Mesendoderm (in vitro differentiated cells): ENCODE measurements around the gene UNC93A.
A peak's percentile ranks its signal among the peaks of the same experiment; 100 is the strongest.

Experiments used
- DNase-seq: peaks from one replicate; pipeline ENCODE4 v3.0.0; 2013
- H2AK5ac ChIP-seq: 2 replicates; pipeline ENCODE4 v1.6.1; 2013; ENCODE audit warnings: low read length, inconsistent platforms
- H2BK120ac ChIP-seq: 2 replicates; pipeline ENCODE4 v1.6.1; 2013; ENCODE audit warnings: low read depth, mild to moderate bottlenecking, low read length, moderate library complexity, mixed read lengths
- H2BK15ac ChIP-seq: replicated peaks from 2 replicates; pipeline ENCODE4 v1.6.1; 2013; ENCODE audit warnings: low read depth, mild to moderate bottlenecking, moderate library complexity
- H2BK5ac ChIP-seq: 2 replicates; pipeline ENCODE4 v1.6.1; 2013; ENCODE audit warnings: low read length, inconsistent platforms
- H3K18ac ChIP-seq: 2 replicates; pipeline ENCODE4 v1.6.1; 2013; ENCODE audit warnings: mild to moderate bottlenecking, low read length, mixed read lengths
- H3K23ac ChIP-seq: one replicate; pipeline ENCODE4 v1.6.1; 2013; ENCODE audit warnings: low read length
- H3K27ac ChIP-seq: 2 replicates; pipeline ENCODE4 v1.5.1; 2013; ENCODE audit warnings: low read depth, mild to moderate bottlenecking, inconsistent platforms, low read length, moderate library complexity
- H3K27me3 ChIP-seq: 2 replicates; pipeline ENCODE4 v1.6.1; 2013; ENCODE audit warnings: low read length, control low read depth, mild to moderate bottlenecking, inconsistent platforms; ENCODE audit not compliant: insufficient read depth, poor library complexity
- H3K36me3 ChIP-seq: 2 replicates; pipeline ENCODE4 v1.6.1; 2013; ENCODE audit warnings: low read length, inconsistent platforms; ENCODE audit not compliant: control insufficient read depth, insufficient read depth
- H3K4ac ChIP-seq: one replicate; pipeline ENCODE4 v1.6.1; 2013; ENCODE audit warnings: low read depth, mild to moderate bottlenecking, low read length, moderate library complexity
- H3K4me1 ChIP-seq: 2 replicates; pipeline ENCODE4 v1.6.1; 2013; ENCODE audit warnings: low read depth, low read length, inconsistent platforms; ENCODE audit not compliant: control insufficient read depth
- H3K4me2 ChIP-seq: 2 replicates; pipeline ENCODE4 v1.6.1; 2013; ENCODE audit warnings: low read length
- H3K4me3 ChIP-seq: 2 replicates; pipeline ENCODE4 v1.5.1; 2013; ENCODE audit warnings: mild to moderate bottlenecking, low read length
- H3K56ac ChIP-seq: one replicate; pipeline ENCODE4 v1.6.1; 2013; ENCODE audit warnings: low read length
- H3K79me1 ChIP-seq: 2 replicates; pipeline ENCODE4 v1.6.1; 2013; ENCODE audit warnings: low read length, inconsistent platforms
- H3K79me2 ChIP-seq: 2 replicates; pipeline ENCODE4 v1.6.1; 2013; ENCODE audit warnings: mild to moderate bottlenecking, low read length; ENCODE audit not compliant: control insufficient read depth, insufficient read depth
- H3K9ac ChIP-seq: 2 replicates; pipeline ENCODE4 v1.6.1; 2013; ENCODE audit warnings: low read length, inconsistent platforms
- H4K5ac ChIP-seq: one replicate; pipeline ENCODE4 v1.6.1; 2013; ENCODE audit warnings: low read length
- H4K8ac ChIP-seq: one replicate; pipeline ENCODE4 v1.6.1; 2013; ENCODE audit warnings: low read depth, mild to moderate bottlenecking, control low read depth, low read length, moderate library complexity
- WGBS: extraction: QIAGEN DNeasy Blood & Tissue Kit; methylation state at CpG from one replicate; pipeline ENCODE4 v1.1.7; 2013; ENCODE audit warnings: low lambda C conversion rate, missing lambda C conversion rate; ENCODE audit not compliant: insufficient coverage; ENCODE audit errors: extremely low coverage; 5-methylcytosine and 5-hydroxymethylcytosine counted together

Gene UNC93A

DNA sequence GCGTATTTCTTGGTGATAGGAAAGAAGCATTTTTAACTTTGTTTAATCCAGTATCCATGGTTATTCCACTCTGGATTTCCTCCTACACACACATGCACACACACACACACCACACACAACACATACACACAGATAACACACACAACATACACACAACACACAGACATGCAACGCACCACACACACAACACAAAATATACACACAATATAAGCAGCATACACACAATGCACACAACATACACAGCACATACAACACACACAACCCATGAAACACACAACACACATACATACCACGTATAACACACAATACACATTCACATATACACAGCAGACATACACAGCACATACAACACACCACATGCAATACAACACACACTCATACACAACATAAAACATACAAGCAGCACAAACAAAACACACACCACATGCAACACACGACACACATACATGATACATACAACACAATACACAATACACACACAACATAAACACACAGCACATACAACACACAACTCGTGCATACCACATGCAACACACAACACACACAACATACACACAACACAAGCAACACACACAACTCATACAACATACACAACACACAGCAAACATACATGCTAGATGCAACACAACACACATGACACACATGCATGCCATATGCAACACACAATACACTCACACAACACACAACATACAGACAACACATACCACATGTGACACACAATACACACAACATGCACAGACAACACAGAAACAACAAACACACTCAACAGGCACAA, 46.7 kb downstream of the UNC93A start:
- H4K8ac ChIP-seq, result no peak overlapping the region
- H3K4me3 ChIP-seq, result no peak overlapping the region
- no peaks in the 10 kb centered on the region for H3K79me1 ChIP-seq
- H3K56ac ChIP-seq, result no peak overlapping the region
- no peak overlapping the region for H3K23ac ChIP-seq
- H2AK5ac ChIP-seq, result no peak overlapping the region
- H3K27ac ChIP-seq, result no peak overlapping the region
- DNase-seq, result no peak
- no peak overlapping the region for H2BK120ac ChIP-seq
- no peak overlapping the region for H3K4ac ChIP-seq
- H3K27me3 ChIP-seq, result no peaks in the 10 kb centered on the region
- H4K5ac ChIP-seq, result no peak overlapping the region
- H2BK5ac ChIP-seq, result no peak overlapping the region
- H3K79me2 ChIP-seq, result no peaks in the 10 kb centered on the region
- H3K4me2 ChIP-seq, result no peak overlapping the region
- H3K9ac ChIP-seq, result no peak overlapping the region
- no peaks in the 10 kb centered on the region for H3K36me3 ChIP-seq
- H3K18ac ChIP-seq, result no peak overlapping the region
- no peaks in the 10 kb centered on the region for H3K4me1 ChIP-seq
- WGBS, result 100% methylated on average over 2 of the region's 5 CpGs
- no peak overlapping the region for H2BK15ac ChIP-seq

DNA sequence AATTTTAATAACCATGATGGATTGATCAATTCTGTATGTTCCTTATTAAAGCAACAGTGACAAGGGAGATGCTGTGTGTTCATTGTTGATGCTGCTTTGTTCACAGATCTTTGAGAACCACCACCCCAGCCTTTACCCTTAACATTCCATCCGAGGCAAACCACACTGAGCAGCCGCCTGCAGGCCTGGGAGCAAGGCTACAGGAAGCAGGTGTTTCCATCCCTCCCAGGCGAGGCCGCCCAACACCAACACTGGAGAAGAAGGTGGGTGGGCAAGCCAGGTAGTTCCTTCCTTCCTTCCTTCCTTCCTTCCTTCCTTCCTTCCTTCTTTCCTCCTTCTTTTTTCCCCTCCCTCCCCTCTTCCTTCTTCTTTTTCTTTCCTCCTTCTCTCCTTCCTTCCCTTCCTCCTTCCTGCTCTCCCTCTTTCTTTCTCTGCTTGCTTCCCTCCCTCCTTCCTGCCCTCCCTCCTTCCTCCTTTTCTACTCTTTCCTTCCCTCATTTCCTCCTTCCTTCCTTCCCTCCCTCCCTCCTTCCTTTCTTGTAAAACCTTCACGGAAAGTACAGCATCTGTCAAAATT, 47.5 kb downstream of the UNC93A start:
- no peak overlapping the region for H3K9ac ChIP-seq
- no peak overlapping the region for H3K4me2 ChIP-seq
- H3K4me1 ChIP-seq, result no peaks in the 10 kb centered on the region
- H3K18ac ChIP-seq, result no peak overlapping the region
- H3K36me3 ChIP-seq, result no peaks in the 10 kb centered on the region
- H2AK5ac ChIP-seq, result no peak overlapping the region
- H3K27me3 ChIP-seq, result no peaks in the 10 kb centered on the region
- no peak overlapping the region for H2BK15ac ChIP-seq
- H3K4ac ChIP-seq, result no peak overlapping the region
- no peak overlapping the region for H3K23ac ChIP-seq
- H3K27ac ChIP-seq, result no peak overlapping the region
- no peak for DNase-seq
- no CpG with 5 or more reads among the region's 5 CpGs for WGBS
- no peak overlapping the region for H3K4me3 ChIP-seq
- no peak overlapping the region for H2BK5ac ChIP-seq
- no peak overlapping the region for H3K56ac ChIP-seq
- no peaks in the 10 kb centered on the region for H3K79me1 ChIP-seq
- H4K8ac ChIP-seq, result no peak overlapping the region
- H3K79me2 ChIP-seq, result no peaks in the 10 kb centered on the region
- H2BK120ac ChIP-seq, result no peak overlapping the region
- H4K5ac ChIP-seq, result no peak overlapping the region

DNA sequence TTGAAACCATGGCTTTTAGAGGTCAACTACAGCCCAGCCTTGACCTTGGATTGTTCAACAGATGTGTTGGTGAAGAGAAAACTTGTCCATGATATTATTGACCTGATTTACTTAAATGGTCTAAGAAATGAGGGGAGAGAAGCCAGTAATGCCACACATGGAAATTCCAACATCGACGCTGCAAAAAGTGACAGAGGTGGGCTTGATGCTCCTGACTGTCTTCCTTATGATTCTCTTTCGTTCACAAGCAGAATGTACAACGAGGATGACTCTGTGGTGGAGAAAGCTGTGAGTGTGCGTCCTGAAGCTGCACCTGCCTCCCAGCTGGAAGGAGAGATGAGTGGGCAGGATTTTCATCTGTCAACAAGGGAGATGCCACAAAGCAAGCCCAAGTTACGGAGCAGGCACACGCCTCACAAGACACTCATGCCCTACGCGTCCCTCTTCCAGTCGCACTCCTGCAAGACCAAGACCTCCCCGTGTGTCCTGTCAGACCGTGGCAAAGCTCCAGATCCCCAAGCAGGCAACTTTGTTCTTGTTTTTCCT, 50.0 kb downstream of the UNC93A start:
- no peak for DNase-seq
- Histone ChIP-seq H3K18ac (no peak overlapping the region), H3K27me3 (no peaks in the 10 kb centered on the region), H3K23ac (no peak overlapping the region), H3K9ac (no peak overlapping the region), H3K4me3 (no peak overlapping the region), H3K79me2 (no peaks in the 10 kb centered on the region), H3K79me1 (no peaks in the 10 kb centered on the region), H3K4me1 (no peaks in the 10 kb centered on the region), H4K8ac (no peak overlapping the region), H3K36me3 (no peaks in the 10 kb centered on the region), H3K4me2 (no peak overlapping the region), H3K27ac (no peak overlapping the region), H2BK5ac (no peak overlapping the region), H2BK15ac (no peak overlapping the region), H2AK5ac (no peak overlapping the region), H2BK120ac (no peak overlapping the region), H3K56ac (no peak overlapping the region), H4K5ac (no peak overlapping the region), H3K4ac (no peak overlapping the region)
- no CpG with 5 or more reads among the region's 12 CpGs for WGBS

DNA sequence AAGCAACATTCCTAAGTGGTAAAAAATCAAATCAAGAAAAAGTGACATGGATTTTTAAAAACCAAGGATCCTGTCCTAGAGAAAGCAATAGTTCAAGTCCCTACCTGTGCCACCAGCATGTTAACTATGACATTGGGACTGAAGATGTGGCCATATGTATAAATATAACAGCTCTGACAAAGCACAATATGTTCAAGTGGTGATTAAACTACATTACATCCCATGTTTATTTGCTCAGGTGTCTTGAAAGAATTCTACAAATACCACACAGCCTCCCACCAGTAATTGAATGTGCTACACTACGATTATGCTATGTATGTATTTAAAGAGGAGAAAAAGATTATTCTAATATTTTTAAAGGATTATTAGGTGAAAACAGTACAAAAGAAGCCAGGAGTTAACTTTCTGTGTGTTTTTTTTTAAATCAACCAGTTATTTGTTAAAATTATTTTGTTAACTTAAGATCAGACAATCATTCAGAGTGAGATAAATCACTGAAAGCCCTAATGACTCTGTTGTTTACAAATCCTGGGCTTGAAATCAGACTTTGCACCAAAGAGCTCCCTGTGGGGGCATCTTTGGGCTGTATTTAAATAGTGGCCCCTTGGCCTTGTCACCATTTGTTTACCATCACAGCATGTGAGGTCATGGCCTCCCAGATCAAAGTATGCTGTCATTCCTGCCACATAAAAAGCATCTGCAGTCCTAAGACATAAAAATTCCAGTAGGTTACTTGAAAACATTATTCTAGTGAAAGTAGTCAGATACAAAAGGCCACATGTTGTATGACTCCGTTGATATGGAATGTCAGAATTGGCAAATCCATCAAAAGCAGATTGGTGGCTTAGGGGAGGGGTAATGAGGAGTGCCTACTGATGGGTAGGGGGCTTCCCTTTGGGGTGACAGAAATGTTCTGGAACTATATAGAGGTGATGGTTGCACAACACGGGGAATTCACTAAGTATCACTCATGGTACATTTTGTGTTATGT, 50.8 kb downstream of the UNC93A start:
- WGBS, result no CpG with 5 or more reads among the region's 3 CpGs
- no peak overlapping the region for H3K9ac ChIP-seq

DNA sequence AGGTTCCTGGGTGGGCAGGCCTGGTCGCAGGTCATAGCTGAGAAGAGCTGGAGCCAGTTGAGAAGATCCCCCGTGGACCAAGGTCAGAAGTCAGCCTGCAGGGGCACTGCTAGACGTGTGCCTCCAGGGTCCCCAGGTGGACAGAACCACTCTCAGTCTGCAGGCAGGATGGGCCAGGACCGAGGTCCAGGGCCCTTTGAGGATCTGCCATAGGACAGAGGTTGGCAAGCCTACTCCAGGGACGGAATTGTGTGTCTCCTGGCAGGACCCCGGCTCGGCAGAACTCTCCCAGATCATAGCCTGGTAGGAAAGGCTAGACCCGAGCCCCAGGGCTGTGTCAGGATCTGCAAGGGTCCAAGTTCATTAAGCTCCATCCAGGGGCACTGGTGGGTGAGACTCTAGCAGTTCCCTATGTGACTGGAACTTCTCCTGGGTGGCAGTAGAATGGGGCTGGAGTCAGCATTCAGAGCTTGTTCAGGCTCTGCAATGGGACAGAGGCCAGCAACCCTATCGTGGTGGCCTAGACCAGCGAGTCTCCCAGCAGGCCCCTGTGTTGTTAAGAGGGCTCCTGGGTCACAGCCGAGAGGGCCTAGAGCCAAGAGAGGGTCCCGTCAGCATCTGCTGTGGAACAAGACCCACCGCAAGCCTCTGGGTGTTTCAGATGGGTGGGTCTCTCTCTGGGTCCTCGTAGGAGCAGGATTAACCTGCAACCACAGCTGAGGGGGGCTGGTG, 51.9 kb downstream of the UNC93A start:
- Histone ChIP-seq H2AK5ac (no peak overlapping the region), H3K56ac (no peak overlapping the region), H3K36me3 (no peaks in the 10 kb centered on the region), H2BK5ac (no peak overlapping the region), H2BK15ac (no peak overlapping the region), H3K79me1 (no peaks in the 10 kb centered on the region), H3K4me3 (no peak overlapping the region), H3K4ac (no peak overlapping the region), H3K18ac (no peak overlapping the region), H3K23ac (no peak overlapping the region), H3K79me2 (no peaks in the 10 kb centered on the region), H3K27me3 (no peaks in the 10 kb centered on the region), H3K4me2 (no peak overlapping the region), H3K4me1 (no peaks in the 10 kb centered on the region), H3K27ac (no peak overlapping the region), H3K9ac (no peak overlapping the region), H2BK120ac (no peak overlapping the region), H4K8ac (no peak overlapping the region), H4K5ac (no peak overlapping the region)
- DNase-seq, result no peak
- no CpG with 5 or more reads among the region's 14 CpGs for WGBS

More for the DNA sequence above, 50.8 kb downstream of the UNC93A start:
- no peak overlapping the region for H2BK15ac ChIP-seq
- H3K56ac ChIP-seq, result no peak overlapping the region
- H2BK5ac ChIP-seq, result no peak overlapping the region
- no peak overlapping the region for H2BK120ac ChIP-seq
- H2AK5ac ChIP-seq, result no peak overlapping the region
- H3K79me1 ChIP-seq, result no peaks in the 10 kb centered on the region
- H3K4ac ChIP-seq, result no peak overlapping the region
- no peaks in the 10 kb centered on the region for H3K4me1 ChIP-seq
- H3K4me3 ChIP-seq, result no peak overlapping the region
- DNase-seq, result peak; percentile 49
- no peak overlapping the region for H3K4me2 ChIP-seq
- H3K79me2 ChIP-seq, result no peaks in the 10 kb centered on the region
- H4K8ac ChIP-seq, result no peak overlapping the region
- H3K23ac ChIP-seq, result no peak overlapping the region
- no peaks in the 10 kb centered on the region for H3K36me3 ChIP-seq
- H3K27ac ChIP-seq, result no peak overlapping the region
- no peak overlapping the region for H4K5ac ChIP-seq
- H3K27me3 ChIP-seq, result no peaks in the 10 kb centered on the region
- no peak overlapping the region for H3K18ac ChIP-seq
